Panc1 (cell line): ENCODE measurements around the gene SLIT3. TPM values are rescaled to one million over a fixed set of nuclear protein-coding genes. Genes with fewer than 3 reads are reported as not detected.

ENCODE experiments used
- ATAC-seq: fragments of 200-7000 bp; cut with Tn5 transposase; 2 replicates; pipeline ENCODE4 v1.9.1; 2020; ENCODE audit warnings: mild to moderate bottlenecking, moderate library complexity
- BruUV-seq: library from RNA; stranded (reverse); fragments of 400-500 nt; replicated peaks from 2 replicates; lab custom pipeline; 2021; lab: Mats Ljungman, UMichigan
- CTCF ChIA-PET: fragments of 300-600 bp; sonication (Branson Sonifier 250); formaldehyde crosslinking; loops from one replicate; lab custom pipeline; 2022; ENCODE audit warnings: antibody characterized with exemption; lab: Charles Lee
- POLR2A ChIA-PET: fragments of 300-600 bp; sonication (Branson Sonifier 250); formaldehyde crosslinking; loops from one replicate; lab custom pipeline; 2022; ENCODE audit warnings: antibody characterized with exemption; lab: Charles Lee
- DNase-seq: peaks from one replicate; pipeline ENCODE4 v3.0.0-alpha.2; 2010; ENCODE audit warnings: low read depth, low spot score
- H3K27ac ChIP-seq: 2 replicates; pipeline ENCODE4 v1.5.1; 2011; ENCODE audit warnings: mild to moderate bottlenecking, low read length, inconsistent platforms
- H3K27me3 ChIP-seq: fragments of 200-500 bp; sonication (Bioruptor generic); 2 replicates; pipeline ENCODE4 v1.6.0; 2014; ENCODE audit warnings: low read length, inconsistent platforms; ENCODE audit not compliant: control insufficient read depth, insufficient read depth
- H3K36me3 ChIP-seq: fragments of 200-500 bp; sonication (Bioruptor generic); 2 replicates; pipeline ENCODE4 v1.5.1; 2014; ENCODE audit warnings: inconsistent platforms, mild to moderate bottlenecking, low read length, moderate library complexity; ENCODE audit not compliant: control insufficient read depth, insufficient read depth
- H3K4me1 ChIP-seq: 2 replicates; pipeline ENCODE4 v1.5.1; 2011; ENCODE audit warnings: inconsistent platforms, mild to moderate bottlenecking, low read length, moderate library complexity; ENCODE audit not compliant: control insufficient read depth, insufficient read depth
- H3K4me3 ChIP-seq, 2 experiments: 2 replicates each; pipeline ENCODE4 v1.5.1; 2011 to 2012; ENCODE audit warnings: low read depth in 2 of 2, low read length in 2 of 2, mild to moderate bottlenecking in 2 of 2, inconsistent platforms in 1 of 2, moderate library complexity in 1 of 2
- H3K9me3 ChIP-seq: fragments of 200-500 bp; sonication (Bioruptor generic); 2 replicates; pipeline ENCODE4 v1.5.1; 2014; ENCODE audit warnings: low read depth, mild to moderate bottlenecking, inconsistent platforms, low read length, moderate library complexity; ENCODE audit not compliant: control insufficient read depth, insufficient read depth
- POLR2AphosphoS5 ChIP-seq: IDR thresholded peaks from 2 replicates; pipeline ENCODE4 v1.6.1; 2012; ENCODE audit warnings: mild to moderate bottlenecking, low read depth, low read length, moderate library complexity
- SIN3A ChIP-seq: IDR thresholded peaks from 2 replicates; pipeline ENCODE4 v1.6.1; 2012; ENCODE audit warnings: low read depth, mild to moderate bottlenecking, low read length, moderate library complexity, borderline replicate concordance; ENCODE audit not compliant: insufficient read depth
- TCF7L2 ChIP-seq: IDR thresholded peaks from 2 replicates; pipeline ENCODE4 v1.6.1; 2011; ENCODE audit warnings: mild to moderate bottlenecking, low read depth, low read length, inconsistent platforms
- in situ Hi-C: cut with HindIII; loops from 2 replicates; pipeline ENCODE4 v1.10.0; 2016; ENCODE audit warnings: low sequenced_read_pairs, low pct_unique_long_range_greater_than_20kb
- intact Hi-C: fragments of 100-400 bp; cut with micrococcal nuclease; formaldehyde crosslinking; loops from one replicate; pipeline ENCODE4 v1.10.0; 2022; ENCODE audit not compliant: unreplicated experiment
- total RNA-seq: library from RNA; stranded (reverse); gene quantifications from one replicate; pipeline ENCODE4 v1.2.1, GENCODE V29; 2021; ENCODE audit not compliant: unreplicated experiment
- TF ChIP-seq, protein P1 (sequence below), 2 experiments: IDR thresholded peaks; 2 replicates each; pipeline ENCODE4 v1.6.1; 2011 to 2012; ENCODE audit warnings: low read depth in 2 of 2, control low read depth in 1 of 2, low read length in 1 of 2, mild to moderate bottlenecking in 1 of 2, moderate library complexity in 1 of 2; ENCODE audit not compliant: insufficient read depth in 1 of 2
- TF ChIP-seq, protein P2 (sequence below): fragments of 450-650 bp; IDR thresholded peaks from 2 replicates; pipeline ENCODE4 v1.5.1; 2017; ENCODE audit warnings: mild to moderate bottlenecking

SLIT3 gene
- total RNA-seq, 1 experiment from 2014 or later = 26.4 TPM

DNA sequence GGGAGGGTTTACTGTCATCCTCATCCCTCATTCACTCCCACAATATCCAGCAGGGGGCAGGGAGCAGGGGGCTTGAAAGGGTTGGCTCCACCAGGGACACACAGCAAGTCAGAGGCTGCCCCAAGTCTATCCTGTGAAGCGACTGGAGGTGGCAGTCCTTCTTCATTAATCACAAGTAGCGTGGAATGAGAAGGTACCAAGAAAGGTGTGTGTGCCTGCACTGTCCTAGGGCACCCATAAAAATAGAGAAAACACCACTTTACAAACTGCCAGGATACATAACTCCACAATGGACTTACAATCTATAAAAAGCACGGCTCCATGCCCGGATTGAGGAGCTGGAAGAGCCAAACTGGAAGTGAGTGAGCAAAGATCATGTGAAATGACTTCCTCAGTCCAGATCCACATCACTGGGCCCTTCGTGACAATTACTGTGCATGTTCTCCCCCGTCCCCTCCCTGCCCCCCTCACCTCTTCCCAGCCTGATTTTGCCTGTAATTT is 183.9 kb downstream of the SLIT3 start:
- ChIA-PET POLR2A (no interaction called here), CTCF (interaction anchor here (0.6 to 0.8 kb wide), 2 partner anchors 83 to 433 kb away, joined by 6 to 15 read pairs; no protein-coding TSS in a partner anchor)
- intact Hi-C loops = no loop called here
- H3K36me3 ChIP-seq = no peaks in the 10 kb centered on the region
- no peaks in the 10 kb centered on the region for H3K27me3 ChIP-seq
- DNase-seq (no peak), ATAC-seq (no peak)
- no peak overlapping the region for H3K4me3 ChIP-seq
- in situ Hi-C loops = no loop called here
- BruUV-seq = no TSS peak
- H3K4me1 ChIP-seq = no peaks in the 10 kb centered on the region
- no peak overlapping the region for H3K27ac ChIP-seq
- TF ChIP-seq, protein P1, sequence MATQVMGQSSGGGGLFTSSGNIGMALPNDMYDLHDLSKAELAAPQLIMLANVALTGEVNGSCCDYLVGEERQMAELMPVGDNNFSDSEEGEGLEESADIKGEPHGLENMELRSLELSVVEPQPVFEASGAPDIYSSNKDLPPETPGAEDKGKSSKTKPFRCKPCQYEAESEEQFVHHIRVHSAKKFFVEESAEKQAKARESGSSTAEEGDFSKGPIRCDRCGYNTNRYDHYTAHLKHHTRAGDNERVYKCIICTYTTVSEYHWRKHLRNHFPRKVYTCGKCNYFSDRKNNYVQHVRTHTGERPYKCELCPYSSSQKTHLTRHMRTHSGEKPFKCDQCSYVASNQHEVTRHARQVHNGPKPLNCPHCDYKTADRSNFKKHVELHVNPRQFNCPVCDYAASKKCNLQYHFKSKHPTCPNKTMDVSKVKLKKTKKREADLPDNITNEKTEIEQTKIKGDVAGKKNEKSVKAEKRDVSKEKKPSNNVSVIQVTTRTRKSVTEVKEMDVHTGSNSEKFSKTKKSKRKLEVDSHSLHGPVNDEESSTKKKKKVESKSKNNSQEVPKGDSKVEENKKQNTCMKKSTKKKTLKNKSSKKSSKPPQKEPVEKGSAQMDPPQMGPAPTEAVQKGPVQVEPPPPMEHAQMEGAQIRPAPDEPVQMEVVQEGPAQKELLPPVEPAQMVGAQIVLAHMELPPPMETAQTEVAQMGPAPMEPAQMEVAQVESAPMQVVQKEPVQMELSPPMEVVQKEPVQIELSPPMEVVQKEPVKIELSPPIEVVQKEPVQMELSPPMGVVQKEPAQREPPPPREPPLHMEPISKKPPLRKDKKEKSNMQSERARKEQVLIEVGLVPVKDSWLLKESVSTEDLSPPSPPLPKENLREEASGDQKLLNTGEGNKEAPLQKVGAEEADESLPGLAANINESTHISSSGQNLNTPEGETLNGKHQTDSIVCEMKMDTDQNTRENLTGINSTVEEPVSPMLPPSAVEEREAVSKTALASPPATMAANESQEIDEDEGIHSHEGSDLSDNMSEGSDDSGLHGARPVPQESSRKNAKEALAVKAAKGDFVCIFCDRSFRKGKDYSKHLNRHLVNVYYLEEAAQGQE (IDR thresholded peaks at IDR 0.05; ENCODE audit: insufficient read depth in 1 of 2, low read depth in 2 of 2, low read length in 1 of 2) = no peak
- TF ChIP-seq, protein P2, sequence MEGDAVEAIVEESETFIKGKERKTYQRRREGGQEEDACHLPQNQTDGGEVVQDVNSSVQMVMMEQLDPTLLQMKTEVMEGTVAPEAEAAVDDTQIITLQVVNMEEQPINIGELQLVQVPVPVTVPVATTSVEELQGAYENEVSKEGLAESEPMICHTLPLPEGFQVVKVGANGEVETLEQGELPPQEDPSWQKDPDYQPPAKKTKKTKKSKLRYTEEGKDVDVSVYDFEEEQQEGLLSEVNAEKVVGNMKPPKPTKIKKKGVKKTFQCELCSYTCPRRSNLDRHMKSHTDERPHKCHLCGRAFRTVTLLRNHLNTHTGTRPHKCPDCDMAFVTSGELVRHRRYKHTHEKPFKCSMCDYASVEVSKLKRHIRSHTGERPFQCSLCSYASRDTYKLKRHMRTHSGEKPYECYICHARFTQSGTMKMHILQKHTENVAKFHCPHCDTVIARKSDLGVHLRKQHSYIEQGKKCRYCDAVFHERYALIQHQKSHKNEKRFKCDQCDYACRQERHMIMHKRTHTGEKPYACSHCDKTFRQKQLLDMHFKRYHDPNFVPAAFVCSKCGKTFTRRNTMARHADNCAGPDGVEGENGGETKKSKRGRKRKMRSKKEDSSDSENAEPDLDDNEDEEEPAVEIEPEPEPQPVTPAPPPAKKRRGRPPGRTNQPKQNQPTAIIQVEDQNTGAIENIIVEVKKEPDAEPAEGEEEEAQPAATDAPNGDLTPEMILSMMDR = no peak
- TF ChIP-seq POLR2AphosphoS5 = no peak
- TF ChIP-seq TCF7L2 = no peak
- TF ChIP-seq SIN3A = no peak
- no peaks in the 10 kb centered on the region for H3K9me3 ChIP-seq

DNA sequence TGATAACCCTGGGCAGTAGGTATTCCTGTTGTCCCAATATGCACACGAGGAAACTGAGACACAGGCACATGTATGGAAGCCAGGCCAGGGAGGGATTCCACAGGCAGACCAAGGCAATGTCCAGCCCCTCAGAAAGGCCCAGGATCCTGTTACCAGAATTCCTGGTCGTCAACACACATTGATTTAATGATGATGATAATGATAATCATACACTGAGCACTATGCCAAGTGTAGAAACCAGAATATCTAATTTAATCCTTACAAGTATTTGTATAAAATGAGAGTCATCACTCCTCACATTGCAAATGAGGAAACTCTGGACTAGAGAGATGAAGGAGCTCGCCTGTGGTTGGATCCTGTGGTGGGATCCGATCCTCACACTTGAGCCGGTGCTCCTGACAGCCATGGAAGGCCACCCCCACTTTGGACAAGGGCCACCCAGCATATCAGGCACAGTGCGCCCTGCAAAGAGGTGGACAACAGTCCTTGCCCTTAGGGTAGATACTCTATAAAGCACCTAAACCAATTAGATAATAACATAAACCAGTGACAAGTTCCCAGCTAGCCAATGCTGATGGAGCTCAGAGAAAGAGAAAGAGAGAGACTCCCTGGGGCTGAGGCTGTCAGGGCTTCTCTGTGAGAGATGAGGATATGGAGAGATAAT is 185.3 kb downstream of the SLIT3 start:
- DNase-seq = no peak
- no TSS peak for BruUV-seq
- TF ChIP-seq POLR2AphosphoS5 = no peak
- no peak for TF ChIP-seq SIN3A
- TF ChIP-seq, protein P2 = no peak
- TF ChIP-seq, protein P1 (IDR thresholded peaks at IDR 0.05; ENCODE audit: insufficient read depth in 1 of 2, low read depth in 2 of 2, low read length in 1 of 2) = no peak
- no peak for TF ChIP-seq TCF7L2
- Histone ChIP-seq H3K27ac (no peak overlapping the region), H3K36me3 (no peaks in the 10 kb centered on the region), H3K27me3 (no peaks in the 10 kb centered on the region), H3K9me3 (no peaks in the 10 kb centered on the region), H3K4me1 (no peaks in the 10 kb centered on the region), H3K4me3 (no peak overlapping the region)
- POLR2A ChIA-PET = interaction anchor here (0.6 kb wide), 2 partner anchors 17 to 71 kb away, joined by 3 read pairs; no protein-coding TSS in a partner anchor
- in situ Hi-C loops (no loop called here), intact Hi-C loops (no loop called here)
- no peak for ATAC-seq
- CTCF ChIA-PET = no interaction called here
